Measurements from ENCODE around the gene PML.
"Not testable (repeated sequence)": the region's sequence is repeated elsewhere in the genome, so short reads cannot be mapped to it uniquely, and the experiment has no call there.

The PML gene

GRCh38 chr15:73959012-73959581 is 35.4 kb upstream of the PML start:
- DNase-seq (ENCODE audit: low read depth): no peak

- no peak for DNase-seq (ENCODE audit: low read depth)
Measured at GRCh38 chr15:73959801-73960200, 34.7 kb upstream of the PML start.

DNA sequence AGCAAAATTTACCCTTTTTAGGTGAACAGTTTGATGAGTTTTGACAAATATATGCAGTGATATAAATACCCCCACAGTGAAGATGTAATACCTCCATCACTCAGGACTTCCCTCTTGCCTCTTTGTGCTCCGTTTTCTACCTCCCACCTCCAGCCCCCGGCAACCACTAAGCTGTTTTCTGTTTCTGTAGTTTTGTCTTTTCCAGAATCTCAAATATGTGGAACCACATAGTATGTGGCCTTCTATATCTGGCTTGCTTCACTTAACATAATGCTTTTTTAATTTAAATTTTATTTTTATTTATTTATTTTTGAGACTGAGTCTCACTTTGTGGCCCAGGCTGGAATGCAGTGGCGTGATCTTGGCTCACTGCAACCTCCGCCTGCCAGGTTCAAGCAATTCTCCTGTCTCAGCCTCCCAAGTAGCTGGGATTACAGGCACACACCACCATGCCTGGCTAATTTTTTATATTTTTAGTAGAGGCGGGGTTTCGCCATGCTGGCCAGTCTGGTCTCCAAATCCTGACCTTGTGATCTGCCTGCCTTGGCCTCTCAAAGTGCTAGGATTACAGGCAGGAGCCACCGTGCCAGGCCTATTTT is 33.9 kb upstream of the PML start:
- DNase-seq (ENCODE audit: low read depth): not testable (repeated sequence)

DNA sequence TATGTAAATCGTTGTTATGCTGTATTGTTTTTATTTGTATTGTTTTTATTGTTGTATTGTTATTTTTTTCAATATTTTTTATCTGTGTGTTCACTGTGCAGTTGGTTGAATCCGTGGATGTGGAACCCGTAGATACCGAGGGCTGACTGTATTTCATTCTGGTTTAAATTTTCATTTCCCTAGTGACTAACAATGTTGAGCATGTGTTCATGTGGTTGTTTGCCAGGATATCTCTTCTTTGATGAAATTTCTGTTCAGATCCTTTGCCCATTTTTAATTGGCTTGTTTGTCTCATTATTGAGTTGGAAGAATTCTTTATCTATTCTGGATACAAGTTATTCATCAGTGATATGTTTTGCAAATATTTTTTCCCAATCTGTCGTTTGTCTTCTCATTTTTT is 32.1 kb upstream of the PML start:
- DNase-seq (ENCODE audit: low read depth): no peak

GRCh38 chr15:73964736-73965093 is 29.8 kb upstream of the PML start:
- no peak for DNase-seq (ENCODE audit: low read depth)

GRCh38 chr15:73965094-73965757 is 29.3 kb upstream of the PML start:
- DNase-seq (ENCODE audit: low read depth): no peak

GRCh38 chr15:73965758-73966113 is 28.8 kb upstream of the PML start:
- DNase-seq (ENCODE audit: low read depth): no peak

GRCh38 chr15:73968461-73968860 is 26.1 kb upstream of the PML start:
- no peak for DNase-seq (ENCODE audit: low read depth)

DNA sequence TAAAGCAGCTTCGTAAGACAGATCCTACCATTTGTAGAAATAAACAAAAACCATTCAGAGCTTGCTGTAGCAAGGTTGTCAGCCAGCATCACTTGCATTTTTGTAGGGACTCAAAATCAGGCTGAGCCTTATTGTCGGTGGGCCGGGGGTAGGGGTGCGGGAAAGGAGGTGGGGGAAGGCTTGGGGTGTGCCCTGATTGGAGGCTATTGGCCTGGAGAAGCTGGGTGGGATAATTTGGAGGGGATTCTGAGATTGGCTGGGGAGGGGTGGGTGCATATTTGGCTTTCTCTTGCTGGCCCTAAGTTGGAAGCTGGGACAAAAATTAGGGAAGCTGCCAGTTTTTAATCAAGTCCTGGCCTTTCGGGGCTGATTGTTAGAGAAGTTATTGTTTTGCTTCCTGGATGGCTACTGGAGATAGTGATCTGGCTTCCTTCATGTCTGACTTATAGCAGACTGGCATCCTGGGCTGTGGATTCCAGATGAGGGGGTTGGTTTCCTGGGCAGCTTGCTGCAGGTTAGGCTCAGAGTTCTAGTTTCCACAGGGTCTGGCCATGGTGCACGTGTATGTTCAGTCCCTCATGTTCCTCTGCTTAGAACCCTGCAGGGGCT is 25.3 kb upstream of the PML start:
- no peak for DNase-seq (ENCODE audit: low read depth)

DNA sequence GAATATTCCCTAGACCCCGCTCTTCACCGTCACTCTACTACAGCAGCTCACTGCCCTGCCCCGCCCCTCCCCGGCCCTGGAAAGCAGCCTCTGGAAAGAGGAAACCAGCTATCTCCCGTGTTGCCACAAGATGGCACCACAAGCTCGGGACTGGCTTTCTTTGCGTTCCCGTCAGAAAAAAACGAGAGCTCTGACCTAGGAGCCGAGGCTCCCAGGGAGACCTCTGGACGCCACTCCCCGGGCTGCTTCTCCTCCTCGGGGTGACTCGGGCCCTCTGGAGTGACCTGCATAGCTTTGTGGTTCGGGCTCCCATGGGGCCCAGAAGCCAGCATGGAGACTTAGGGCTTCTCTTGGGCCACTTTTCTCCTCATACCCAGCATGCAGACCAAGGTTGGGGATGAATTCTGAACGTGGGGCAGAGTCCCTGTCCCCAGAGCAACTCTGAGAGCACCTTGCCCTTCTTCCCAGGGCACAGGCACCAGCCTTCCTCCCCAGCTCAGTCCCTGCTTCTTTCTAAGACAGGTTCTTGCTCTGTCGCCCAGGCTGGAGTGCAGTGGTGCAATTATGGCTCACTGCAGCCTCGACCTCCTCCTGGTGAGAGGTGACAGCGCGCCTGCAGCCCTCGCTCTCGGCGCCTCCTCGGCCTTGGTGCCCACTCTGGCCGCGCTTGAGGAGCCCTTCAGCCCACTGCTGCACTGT is 21.4 kb upstream of the PML start:
- DNase-seq (ENCODE audit: low read depth): peak; percentile 64

DNA sequence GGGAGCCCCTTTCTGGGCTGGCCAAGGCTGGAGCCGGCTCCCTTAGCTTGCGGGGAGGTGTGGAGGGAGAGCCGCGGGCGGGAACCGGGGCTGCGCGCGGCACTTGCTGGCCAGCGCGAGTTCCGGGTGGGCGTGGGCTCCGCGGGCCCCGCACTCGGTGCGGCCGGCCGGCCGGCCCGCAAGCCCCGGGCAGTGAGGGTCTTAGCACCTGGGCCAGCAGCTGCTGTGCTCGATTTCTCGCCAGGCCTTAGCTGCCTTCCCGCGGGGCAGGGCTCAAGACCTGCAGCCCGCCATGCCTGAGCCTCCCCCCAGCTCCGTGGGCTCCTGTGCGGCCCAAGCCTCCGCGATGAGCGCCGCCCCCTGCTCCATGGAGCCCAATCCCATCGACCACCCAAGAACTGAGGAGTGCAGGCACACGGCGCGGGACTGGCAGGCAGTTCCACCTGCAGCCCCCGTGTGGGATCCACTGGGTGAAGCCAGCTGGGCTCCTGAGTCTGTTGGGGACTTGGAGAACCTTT is 20.8 kb upstream of the PML start:
- not testable (repeated sequence) for DNase-seq (ENCODE audit: low read depth)

DNA sequence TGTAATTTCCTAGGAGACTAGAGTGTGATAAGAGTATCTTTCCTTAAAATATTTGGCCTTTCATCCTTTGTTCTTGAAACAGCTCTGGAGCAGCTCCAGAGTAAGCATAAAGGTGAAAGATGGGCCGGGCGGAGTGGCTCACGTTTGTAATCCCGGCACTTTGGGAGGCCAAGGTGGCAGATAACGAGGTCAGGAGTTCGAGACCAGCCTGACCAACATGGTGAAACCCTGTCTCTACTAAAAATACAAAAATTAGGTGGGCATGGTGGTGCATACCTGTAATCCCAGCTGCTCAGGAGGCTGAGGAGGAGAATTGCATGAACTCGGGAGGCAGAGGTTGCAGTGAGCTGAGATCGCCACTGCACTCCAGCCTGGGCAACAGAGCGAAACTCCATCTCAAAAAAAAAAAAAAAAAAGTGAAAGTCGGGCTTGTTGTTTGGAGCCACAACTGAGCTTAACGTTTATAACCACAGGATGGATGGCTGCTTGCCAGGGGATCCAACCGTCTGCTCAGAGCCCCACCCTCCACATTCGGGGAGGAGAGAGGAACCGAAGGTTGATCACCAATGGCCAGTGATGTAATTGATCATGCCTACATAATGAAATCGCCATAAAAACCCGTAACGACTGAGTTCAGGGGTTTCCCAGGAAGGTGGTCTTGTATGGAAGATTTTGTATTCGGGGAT is 18.9 kb upstream of the PML start:
- not testable (repeated sequence) for DNase-seq (ENCODE audit: low read depth)

DNA sequence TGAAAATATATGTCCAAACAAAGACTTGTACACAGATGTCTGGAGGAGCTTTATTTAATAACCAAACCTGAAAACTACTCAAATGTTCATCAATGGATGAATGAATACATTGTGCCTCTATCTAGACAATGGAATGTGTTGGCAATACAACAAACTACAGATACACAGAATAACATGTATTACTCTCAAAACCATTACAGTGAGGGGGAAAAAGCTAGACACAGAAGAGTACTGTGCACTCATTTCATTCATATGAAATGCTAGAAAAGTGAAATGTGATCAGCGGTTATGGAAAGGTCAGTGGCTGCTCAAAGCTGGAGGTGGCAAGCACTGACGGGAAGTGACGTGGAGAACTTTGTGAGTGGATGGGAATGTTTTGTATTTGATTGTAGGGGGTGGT is 15.6 kb upstream of the PML start:
- no peak for DNase-seq (ENCODE audit: low read depth)

DNA sequence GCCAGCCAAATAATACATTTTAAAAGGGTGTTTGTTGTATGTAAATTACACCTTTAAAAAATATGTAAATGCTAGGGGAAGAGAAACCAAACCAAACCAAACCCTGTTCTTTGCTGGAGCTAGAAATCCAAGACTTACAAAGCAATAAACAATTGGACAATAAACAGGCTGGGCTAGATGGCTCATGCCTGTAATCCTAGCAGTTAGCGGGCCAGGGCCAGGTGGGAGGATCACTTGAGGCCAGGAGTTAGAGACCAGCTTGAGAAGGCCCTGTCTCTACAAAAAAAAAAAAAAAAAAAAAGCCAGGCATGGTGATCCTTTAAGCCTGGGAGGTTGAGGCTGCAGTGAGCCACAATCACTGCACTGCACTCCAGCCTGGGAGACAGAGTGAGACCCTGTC is 14.9 kb upstream of the PML start:
- DNase-seq (ENCODE audit: low read depth): no peak

GRCh38 chr15:73981761-73982221 is 12.7 kb upstream of the PML start:
- no peak for DNase-seq (ENCODE audit: low read depth)

DNA sequence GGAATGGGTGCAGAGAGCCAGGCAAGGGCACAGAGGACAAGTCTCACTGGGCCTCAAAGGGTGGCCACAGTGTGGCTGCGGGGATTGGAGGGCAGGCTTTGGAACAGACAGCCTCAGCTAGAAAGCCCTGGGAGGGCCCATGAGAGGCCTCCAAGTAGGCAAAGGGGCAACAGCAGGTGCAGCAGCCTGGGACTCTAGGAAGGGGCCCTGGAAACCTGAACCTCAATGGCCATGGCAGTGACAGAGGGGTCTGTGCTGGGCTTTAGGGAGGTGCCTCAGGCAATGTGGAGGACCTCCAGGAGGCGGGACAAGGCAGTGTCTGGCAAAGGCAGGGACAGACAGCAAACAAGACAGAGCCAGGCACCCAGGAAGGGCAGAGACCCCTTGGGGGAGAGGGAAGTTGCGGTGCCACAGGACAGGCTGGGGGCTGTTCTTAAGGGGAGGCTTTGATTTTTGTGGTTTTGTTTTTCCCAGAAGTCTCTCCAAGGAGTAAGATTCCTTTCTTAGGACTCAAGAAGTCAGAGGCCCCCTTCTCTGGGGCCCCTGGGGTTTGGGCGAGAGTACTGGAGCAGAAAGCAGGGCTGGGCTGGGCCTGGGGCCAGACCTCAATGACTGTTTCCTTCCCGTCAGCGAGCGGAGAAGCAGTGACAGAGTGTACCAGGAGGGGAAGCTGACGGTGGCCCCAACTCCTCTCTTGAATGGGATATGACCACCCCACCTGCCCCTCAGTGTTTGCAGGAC is 12.1 kb upstream of the PML start:
- peak; percentile 83 for DNase-seq (ENCODE audit: low read depth)

DNA sequence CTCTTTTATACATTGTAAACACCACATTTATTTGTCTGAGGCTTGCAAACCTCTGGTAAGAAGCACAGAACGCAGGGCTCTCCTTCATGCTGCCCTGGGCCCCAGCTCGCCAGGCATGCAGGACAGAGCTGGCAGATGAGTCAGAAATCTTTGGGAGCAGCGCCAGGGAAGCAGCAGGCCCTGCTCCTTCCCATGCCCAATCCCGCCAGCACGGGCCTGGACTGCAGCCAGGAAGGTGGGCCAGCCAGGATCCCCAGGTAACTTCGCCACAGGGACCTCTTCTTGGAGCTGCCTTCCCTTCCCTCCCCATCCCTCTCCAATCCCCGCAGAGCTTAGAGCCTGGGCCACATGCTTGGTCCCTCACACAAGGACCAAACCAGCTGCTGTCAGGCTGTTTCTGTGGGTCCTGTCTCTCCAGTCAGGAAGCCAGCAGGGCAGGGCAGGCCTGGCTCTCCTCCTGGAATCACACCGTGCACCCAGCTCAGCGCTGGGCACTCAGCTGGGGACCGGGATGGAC is 11.2 kb upstream of the PML start:
- DNase-seq (ENCODE audit: low read depth): peak; percentile 68

- no peak for DNase-seq (ENCODE audit: low read depth)
Measured at GRCh38 chr15:73983773-73984172, 10.7 kb upstream of the PML start.

DNA sequence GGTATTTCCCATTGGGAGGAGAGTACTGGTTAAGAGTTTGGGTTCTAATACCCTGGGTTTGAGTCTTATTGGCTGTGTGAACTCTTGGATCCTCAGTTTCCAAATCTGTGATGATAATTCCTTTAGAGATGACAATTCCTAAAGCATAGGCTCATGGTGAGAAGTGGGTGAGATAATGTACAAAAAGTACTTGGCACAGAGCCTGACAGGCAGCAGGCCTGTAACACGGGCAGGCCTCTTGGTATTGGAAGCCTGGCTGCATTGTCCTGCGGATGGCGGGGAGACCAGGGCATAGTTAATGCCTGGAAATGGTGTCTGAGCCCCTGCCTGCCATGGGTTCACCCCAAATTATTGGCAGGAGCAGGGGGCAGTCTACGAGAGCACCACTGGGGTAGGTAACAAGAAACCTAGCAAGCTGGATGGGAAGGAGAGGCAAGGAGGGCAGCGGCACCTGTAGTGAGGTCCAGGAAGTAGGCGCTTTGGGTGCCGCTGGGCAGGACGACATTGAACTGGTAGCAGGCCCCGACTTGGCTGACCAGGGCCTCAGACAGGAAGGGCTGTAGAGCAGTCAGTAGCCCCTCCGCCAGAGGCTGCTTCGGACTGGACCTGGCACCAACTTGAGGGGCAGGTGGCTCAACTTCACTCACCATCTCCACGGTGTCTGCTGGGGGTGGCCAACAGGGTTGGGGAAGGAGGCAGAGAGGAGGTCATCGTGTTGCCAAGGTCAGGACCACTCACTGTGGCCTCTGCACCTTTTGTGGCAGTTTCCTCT is 10.1 kb upstream of the PML start:
- DNase-seq (ENCODE audit: low read depth): no peak
